A549 (cell line): ENCODE measurements around the gene PCBP3. TPM values are rescaled to one million over a fixed set of nuclear protein-coding genes. Genes with fewer than 3 reads are reported as not detected.

ENCODE experiments used
- ATAC-seq, 2 experiments: fragments of 200-7000 bp in 1 of 2; fragments of >200 bp in 1 of 2; cut with Nextera tagmentation in 1 of 2; cut with Tn5 transposase in 1 of 2; 3 replicates each; pipeline versions ENCODE4 v1.8.0 to v1.9.1; 2018 to 2020; ENCODE audit warnings: mild to moderate bottlenecking in 1 of 2, moderate library complexity in 1 of 2
- CTCF ChIA-PET: fragments of 300-600 bp; sonication (Branson Sonifier 250); formaldehyde crosslinking; extraction: SDS; loops from one replicate; lab custom pipeline; 2021; ENCODE audit warnings: antibody characterized with exemption, inconsistent platforms; lab: Yijun Ruan, JAX
- POLR2A ChIA-PET: fragments of 350-600 bp; formaldehyde crosslinking; extraction: SDS; loops from one replicate; lab custom pipeline; 2021; ENCODE audit warnings: antibody characterized with exemption, inconsistent platforms; lab: Yijun Ruan, JAX
- DNase-seq, 2 experiments: peaks; one replicate each; pipeline versions ENCODE4 v3.0.0 to v3.0.0-alpha.2; 2011 to 2016; ENCODE audit warnings: low read depth in 1 of 2, low spot score in 1 of 2
- FAIRE-seq: peaks from 2 replicates; lab custom pipeline; 2011; peaks lifted over from hg19 to GRCh38; lab: Jason Lieb, UNC
- H3K27ac ChIP-seq, 2 experiments: fragments of >200 bp; sonication (Bioruptor Twin); formaldehyde crosslinking; 3 replicates each; pipeline ENCODE4 v1.5.1; 2016 to 2017
- H3K4me1 ChIP-seq: fragments of >200 bp; sonication (Bioruptor Twin); formaldehyde crosslinking; 3 replicates; pipeline ENCODE4 v1.6.1; 2016
- H3K4me2 ChIP-seq: fragments of >200 bp; sonication (Bioruptor Twin); formaldehyde crosslinking; 3 replicates; pipeline ENCODE4 v1.6.1; 2016
- H3K4me3 ChIP-seq: fragments of >200 bp; sonication (Bioruptor Twin); formaldehyde crosslinking; 3 replicates; pipeline ENCODE4 v1.5.1; 2016
- H3K9me3 ChIP-seq: fragments of >200 bp; sonication (Bioruptor Twin); formaldehyde crosslinking; 3 replicates; pipeline ENCODE4 v1.6.1; 2016
- BHLHE40 ChIP-seq: IDR thresholded peaks from 2 replicates; pipeline ENCODE4 v1.6.1; 2012; ENCODE audit warnings: low read depth, low read length, inconsistent platforms
- CEBPB ChIP-seq, 2 experiments: fragments of >200 bp in 1 of 2; sonication (Bioruptor Twin) in 1 of 2; formaldehyde crosslinking in 1 of 2; IDR thresholded peaks; 2 replicates each; pipeline ENCODE4 v1.6.1; 2012 to 2016
- EHMT2 ChIP-seq: fragments of 200-600 bp; sonication (generic); IDR thresholded peaks from 2 replicates; pipeline ENCODE4 v1.6.1; 2016; ENCODE audit warnings: antibody characterized with exemption, low read depth, mild to moderate bottlenecking, moderate library complexity
- EP300 ChIP-seq, 2 experiments: fragments of >200 bp; sonication (Bioruptor Twin); formaldehyde crosslinking; IDR thresholded peaks; 2 replicates in 1 of 2; 3 replicates in 1 of 2; pipeline ENCODE4 v1.6.1; 2016 to 2017
- GATA3 ChIP-seq: IDR thresholded peaks from 2 replicates; pipeline ENCODE4 v1.6.1; 2012; ENCODE audit warnings: borderline replicate concordance
- HDAC2 ChIP-seq: fragments of 200-600 bp; sonication (generic); IDR thresholded peaks from 2 replicates; pipeline ENCODE4 v1.6.1; 2016
- HEYL ChIP-seq: fragments of 250-450 bp; sonication (Bioruptor Pico); IDR thresholded peaks from 2 replicates; pipeline ENCODE4 v1.8.0; 2021; ENCODE audit warnings: mild to moderate bottlenecking, moderate library complexity
- HOXB13 ChIP-seq: fragments of 250-450 bp; sonication (Bioruptor Pico); IDR thresholded peaks from 2 replicates; pipeline ENCODE4 v1.5.0; 2020; ENCODE audit warnings: low read depth, mild to moderate bottlenecking, moderate library complexity
- JUN ChIP-seq, 2 experiments: fragments of >200 bp; sonication (Bioruptor Twin); formaldehyde crosslinking; IDR thresholded peaks; 2 replicates in 1 of 2; 3 replicates in 1 of 2; pipeline ENCODE4 v1.6.1; 2016 to 2017
- MAZ ChIP-seq: fragments of 150-350 bp; IDR thresholded peaks from 2 replicates; pipeline ENCODE4 v1.6.1; 2014; ENCODE audit warnings: antibody characterized with exemption, low read depth, low read length, borderline replicate concordance
- NR3C1 ChIP-seq: fragments of >200 bp; sonication (Bioruptor Twin); formaldehyde crosslinking; IDR thresholded peaks from 3 replicates; pipeline ENCODE4 v1.6.1; 2017
- PHF8 ChIP-seq: fragments of 200-600 bp; sonication (generic); IDR thresholded peaks from 2 replicates; pipeline ENCODE4 v1.6.1; 2016; ENCODE audit warnings: low read depth, mild to moderate bottlenecking, antibody characterized with exemption, moderate library complexity, borderline replicate concordance
- RAD21 ChIP-seq, 2 experiments: fragments of >200 bp in 1 of 2; sonication (Bioruptor Twin) in 1 of 2; formaldehyde crosslinking in 1 of 2; IDR thresholded peaks in 1 of 2; conservative IDR thresholded peaks in 1 of 2; 2 replicates in 1 of 2; 3 replicates in 1 of 2; pipeline ENCODE4 v1.6.1; 2012 to 2018; ENCODE audit warnings: inconsistent platforms in 1 of 2
- RARB ChIP-seq: fragments of 250-450 bp; sonication (Bioruptor Pico); IDR thresholded peaks from 2 replicates; pipeline ENCODE4 v1.8.0; 2021; ENCODE audit warnings: mild to moderate bottlenecking, moderate library complexity
- RCOR1 ChIP-seq: fragments of 150-350 bp; IDR thresholded peaks from 2 replicates; pipeline ENCODE4 v1.6.1; 2014; ENCODE audit warnings: antibody characterized with exemption, low read length, low read depth
- RFX5 ChIP-seq: fragments of 450-650 bp; IDR thresholded peaks from 2 replicates; pipeline ENCODE4 v1.7.1; 2014; ENCODE audit warnings: antibody characterized with exemption, mild to moderate bottlenecking, moderate library complexity
- TFCP2L1 ChIP-seq: fragments of 250-450 bp; sonication (Bioruptor Pico); IDR thresholded peaks from 2 replicates; pipeline ENCODE4 v1.5.0; 2021; ENCODE audit warnings: mild to moderate bottlenecking
- ZC3H11A ChIP-seq: fragments of 450-650 bp; IDR thresholded peaks from 2 replicates; pipeline ENCODE4 v1.6.1; 2014; ENCODE audit warnings: antibody characterized with exemption, mild to moderate bottlenecking
- ZNF302 ChIP-seq: fragments of 250-450 bp; sonication (Bioruptor Pico); IDR thresholded peaks from 2 replicates; pipeline ENCODE4 v1.9.0; 2021; ENCODE audit warnings: inconsistent platforms, mild to moderate bottlenecking, moderate library complexity
- WGBS: methylation state at CpG from one replicate; pipeline ENCODE4 v1.1.6; 2017; ENCODE audit errors: missing lambda C conversion rate; 5-methylcytosine and 5-hydroxymethylcytosine counted together
- polyA plus RNA-seq, 4 experiments: library from polyadenylated mRNA; depleted of rRNA in 3 of 4; stranded (reverse); fragments of >200 nt; fragmentation: RNase III in 1 of 4; extraction: RNeasy Plus Mini Kit Qiagen cat#74134 plus additional on column Dnase treatment in 1 of 4; gene quantifications; 2 replicates in 3 of 4; 3 replicates in 1 of 4; pipeline ENCODE4 v1.2.3, GENCODE V29; 2011 to 2017
- TF ChIP-seq, protein P1 (sequence below): fragments of 250-450 bp; sonication (Bioruptor Pico); IDR thresholded peaks from 2 replicates; pipeline ENCODE4 v1.5.0; 2020; ENCODE audit warnings: low read depth, mild to moderate bottlenecking, moderate library complexity
- TF ChIP-seq, protein P2 (sequence below): fragments of >200 bp; sonication (Bioruptor Twin); formaldehyde crosslinking; IDR thresholded peaks from 2 replicates; pipeline ENCODE4 v1.6.1; 2016
- TF ChIP-seq, protein P3 (sequence below): fragments of 150-350 bp; IDR thresholded peaks from 2 replicates; pipeline ENCODE4 v1.6.1; 2014; ENCODE audit warnings: low read depth, mild to moderate bottlenecking, low read length
- TF ChIP-seq, protein P4 (sequence below): fragments of >200 bp; sonication (Bioruptor Twin); formaldehyde crosslinking; IDR thresholded peaks from 3 replicates; pipeline ENCODE4 v1.5.1; 2016

PCBP3 gene
- polyA plus RNA-seq, 2 of the 4 experiments (the other 2 are of a cell fraction), result 0.30 to 0.34 TPM

- no peak for FAIRE-seq
- no peak for ATAC-seq
- Histone ChIP-seq H3K4me1 (no peaks in the 10 kb centered on the region), H3K4me2 (no peak overlapping the region), H3K27ac (no peak overlapping the region), H3K4me3 (no peak overlapping the region), H3K9me3 (peaks cover 7% of the 10 kb centered on the region; the same call in 2 of the 3 replicates)
- ChIA-PET POLR2A (no interaction called here), CTCF (interaction anchor here (2.3 kb wide), 1 partner anchor 16 kb away, joined by 5 read pairs; no protein-coding TSS in a partner anchor)
- 37% methylated on average over 6 of the region's 6 CpGs for WGBS
- DNase-seq, result no peak
- TF ChIP-seq NR3C1 (no peak), GATA3 (no peak), HOXB13 (CRISPR knock-in tag) (no peak), ZNF302 (CRISPR knock-in tag) (no peak)
These were observed 43.3 kb upstream of the PCBP3 start for GRCh38 chr21:45600248-45600647.

- no peak overlapping the region for H3K27ac ChIP-seq
- ChIA-PET CTCF (interaction anchor here (0.6 kb wide), 1 partner anchor 387 kb away, joined by 4 read pairs; no protein-coding TSS in a partner anchor), POLR2A (no interaction called here)
- FAIRE-seq (no peak), ATAC-seq (no peak), DNase-seq (no peak)
- no peak overlapping the region for H3K4me2 ChIP-seq
- H3K9me3 ChIP-seq, result peaks cover 7% of the 10 kb centered on the region; the same call in 2 of the 3 replicates
- no peaks in the 10 kb centered on the region for H3K4me1 ChIP-seq
- TF ChIP-seq ZC3H11A (no peak), JUN (IDR thresholded peaks at IDR 0.05) (no peak), HEYL (CRISPR knock-in tag) (no peak), EP300 (IDR thresholded peaks at IDR 0.05) (no peak), CEBPB (IDR thresholded peaks at IDR 0.05) (no peak), RARB (CRISPR knock-in tag) (no peak), TFCP2L1 (CRISPR knock-in tag) (no peak), NR3C1 (no peak), PHF8 (no peak), HOXB13 (CRISPR knock-in tag) (no peak)
- TF ChIP-seq, protein P1, sequence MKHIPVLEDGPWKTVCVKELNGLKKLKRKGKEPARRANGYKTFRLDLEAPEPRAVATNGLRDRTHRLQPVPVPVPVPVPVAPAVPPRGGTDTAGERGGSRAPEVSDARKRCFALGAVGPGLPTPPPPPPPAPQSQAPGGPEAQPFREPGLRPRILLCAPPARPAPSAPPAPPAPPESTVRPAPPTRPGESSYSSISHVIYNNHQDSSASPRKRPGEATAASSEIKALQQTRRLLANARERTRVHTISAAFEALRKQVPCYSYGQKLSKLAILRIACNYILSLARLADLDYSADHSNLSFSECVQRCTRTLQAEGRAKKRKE, result no peak
- TF ChIP-seq, protein P2, sequence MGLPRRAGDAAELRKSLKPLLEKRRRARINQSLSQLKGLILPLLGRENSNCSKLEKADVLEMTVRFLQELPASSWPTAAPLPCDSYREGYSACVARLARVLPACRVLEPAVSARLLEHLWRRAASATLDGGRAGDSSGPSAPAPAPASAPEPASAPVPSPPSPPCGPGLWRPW, result no peak
- TF ChIP-seq, protein P3, sequence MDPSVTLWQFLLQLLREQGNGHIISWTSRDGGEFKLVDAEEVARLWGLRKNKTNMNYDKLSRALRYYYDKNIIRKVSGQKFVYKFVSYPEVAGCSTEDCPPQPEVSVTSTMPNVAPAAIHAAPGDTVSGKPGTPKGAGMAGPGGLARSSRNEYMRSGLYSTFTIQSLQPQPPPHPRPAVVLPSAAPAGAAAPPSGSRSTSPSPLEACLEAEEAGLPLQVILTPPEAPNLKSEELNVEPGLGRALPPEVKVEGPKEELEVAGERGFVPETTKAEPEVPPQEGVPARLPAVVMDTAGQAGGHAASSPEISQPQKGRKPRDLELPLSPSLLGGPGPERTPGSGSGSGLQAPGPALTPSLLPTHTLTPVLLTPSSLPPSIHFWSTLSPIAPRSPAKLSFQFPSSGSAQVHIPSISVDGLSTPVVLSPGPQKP, result no peak
- no peak overlapping the region for H3K4me3 ChIP-seq
- WGBS, result 46% methylated on average over 6 of the region's 10 CpGs
These were observed 42.0 kb upstream of the PCBP3 start for GRCh38 chr21:45601551-45601950.

- 26% methylated on average over 5 of the region's 5 CpGs for WGBS
- Histone ChIP-seq H3K4me1 (no peaks in the 10 kb centered on the region), H3K9me3 (peaks cover 7% of the 10 kb centered on the region; the same call in 2 of the 3 replicates), H3K27ac (no peak overlapping the region), H3K4me3 (no peak overlapping the region), H3K4me2 (no peak overlapping the region)
- TF ChIP-seq EHMT2, result no peak
- no peak for TF ChIP-seq MAZ
- no peak for TF ChIP-seq ZNF302 (CRISPR knock-in tag)
- no peak for TF ChIP-seq RARB (CRISPR knock-in tag)
- TF ChIP-seq ZC3H11A, result no peak
- CTCF ChIA-PET, result interaction anchor here (0.6 kb wide), 1 partner anchor 386 kb away, joined by 4 read pairs; no protein-coding TSS in a partner anchor
- FAIRE-seq, result no peak
- no peak for ATAC-seq
- no peak for DNase-seq
- POLR2A ChIA-PET, result no interaction called here
These were observed 41.4 kb upstream of the PCBP3 start for GRCh38 chr21:45602106-45602505.

DNA sequence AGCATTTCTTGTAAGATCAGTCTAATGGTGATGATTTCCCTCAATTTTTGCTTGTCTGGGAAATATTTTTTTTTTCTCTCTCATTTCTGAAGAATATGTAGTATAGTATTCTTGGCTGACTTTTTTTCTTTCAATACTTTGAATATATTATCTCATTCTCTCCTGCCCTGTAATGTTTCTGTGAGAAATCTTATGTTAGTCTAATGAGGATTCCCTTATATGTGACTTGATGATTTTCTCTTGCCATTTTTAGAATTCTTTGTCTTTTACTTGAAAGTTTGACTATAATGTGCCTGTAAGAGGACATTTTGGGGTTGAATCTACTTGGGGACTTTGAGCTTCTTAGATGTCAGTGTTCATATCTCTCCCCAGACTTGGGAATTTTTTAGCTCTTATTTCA, 40.0 kb upstream of the PCBP3 start:
- Histone ChIP-seq H3K4me1 (no peaks in the 10 kb centered on the region), H3K4me3 (no peak overlapping the region), H3K27ac (no peak overlapping the region), H3K9me3 (peaks cover 7% of the 10 kb centered on the region; the same call in 2 of the 3 replicates), H3K4me2 (no peak overlapping the region)
- FAIRE-seq, result no peak
- DNase-seq, result no peak
- ATAC-seq, result no peak
- ChIA-PET CTCF (interaction anchor here (0.8 kb wide), 1 partner anchor 47 kb away, joined by 3 read pairs; no protein-coding TSS in a partner anchor), POLR2A (no interaction called here)
- TF ChIP-seq, protein P2, result no peak
- TF ChIP-seq RFX5, result no peak
- TF ChIP-seq PHF8, result no peak
- TF ChIP-seq HDAC2, result no peak
- no peak for TF ChIP-seq TFCP2L1 (CRISPR knock-in tag)
- TF ChIP-seq, protein P4, sequence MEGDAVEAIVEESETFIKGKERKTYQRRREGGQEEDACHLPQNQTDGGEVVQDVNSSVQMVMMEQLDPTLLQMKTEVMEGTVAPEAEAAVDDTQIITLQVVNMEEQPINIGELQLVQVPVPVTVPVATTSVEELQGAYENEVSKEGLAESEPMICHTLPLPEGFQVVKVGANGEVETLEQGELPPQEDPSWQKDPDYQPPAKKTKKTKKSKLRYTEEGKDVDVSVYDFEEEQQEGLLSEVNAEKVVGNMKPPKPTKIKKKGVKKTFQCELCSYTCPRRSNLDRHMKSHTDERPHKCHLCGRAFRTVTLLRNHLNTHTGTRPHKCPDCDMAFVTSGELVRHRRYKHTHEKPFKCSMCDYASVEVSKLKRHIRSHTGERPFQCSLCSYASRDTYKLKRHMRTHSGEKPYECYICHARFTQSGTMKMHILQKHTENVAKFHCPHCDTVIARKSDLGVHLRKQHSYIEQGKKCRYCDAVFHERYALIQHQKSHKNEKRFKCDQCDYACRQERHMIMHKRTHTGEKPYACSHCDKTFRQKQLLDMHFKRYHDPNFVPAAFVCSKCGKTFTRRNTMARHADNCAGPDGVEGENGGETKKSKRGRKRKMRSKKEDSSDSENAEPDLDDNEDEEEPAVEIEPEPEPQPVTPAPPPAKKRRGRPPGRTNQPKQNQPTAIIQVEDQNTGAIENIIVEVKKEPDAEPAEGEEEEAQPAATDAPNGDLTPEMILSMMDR, result no peak
- TF ChIP-seq, protein P1, result no peak
- TF ChIP-seq RCOR1, result no peak
- no peak for TF ChIP-seq HEYL (CRISPR knock-in tag)
- no peak for TF ChIP-seq BHLHE40
- TF ChIP-seq RAD21 (conservative IDR thresholded peaks at IDR 0.05 in 1 of 2, IDR thresholded peaks at IDR 0.05 in 1 of 2), result no peak
- TF ChIP-seq, protein P3, result no peak
